ENCODE measurements around the gene FAM193B. TPM values are rescaled to one million over a fixed set of nuclear protein-coding genes. Genes with fewer than 3 reads are reported as not detected.

Gene FAM193B
- polyA plus RNA-seq, 1 experiment = 31.9 TPM

GRCh38 chr5:177510567-177511053 is 43.8 kb downstream of the FAM193B start:
- H3K4me3 ChIP-seq (ENCODE audit: low read depth, low read length) = no peak overlapping the region
- CTCF ChIA-PET = interaction anchor here (0.8 to 3.6 kb wide), 3 partner anchors 9 to 20 kb away, joined by 3 to 26 read pairs (median 3); no protein-coding TSS in a partner anchor
- H3K36me3 ChIP-seq (ENCODE audit: control insufficient read depth, insufficient read depth, low read length) = peaks cover 41% of the 10 kb centered on the region
- TF ChIP-seq CTCF (IDR thresholded peaks at IDR 0.05; ENCODE audit: insufficient read depth, low read depth, low read length) = no peak
- H3K27me3 ChIP-seq (ENCODE audit: control insufficient read depth, insufficient read depth, low read length) = no peaks in the 10 kb centered on the region
- POLR2A ChIA-PET = no interaction called here
- DNase-seq (ENCODE audit: low read depth) = no peak

- CTCF ChIA-PET = interaction anchor here (0.9 to 3.6 kb wide), 3 partner anchors 9 to 106 kb away, joined by 3 to 26 read pairs (median 8); no protein-coding TSS in a partner anchor
- POLR2A ChIA-PET = no interaction called here
- DNase-seq (ENCODE audit: low read depth) = no peak
- H3K36me3 ChIP-seq (ENCODE audit: control insufficient read depth, insufficient read depth, low read length) = peaks cover 41% of the 10 kb centered on the region
- H3K27me3 ChIP-seq (ENCODE audit: control insufficient read depth, insufficient read depth, low read length) = no peaks in the 10 kb centered on the region
- TF ChIP-seq CTCF (IDR thresholded peaks at IDR 0.05; ENCODE audit: insufficient read depth, low read depth, low read length) = no peak
- H3K4me3 ChIP-seq (ENCODE audit: low read depth, low read length) = no peak overlapping the region
Measured at GRCh38 chr5:177509991-177510566, 44.3 kb downstream of the FAM193B start.

- no peak within 1 kb of the TSS for H3K4me3 ChIP-seq (ENCODE audit: low read depth, low read length)
- no peak for DNase-seq (ENCODE audit: low read depth)
- H3K36me3 ChIP-seq (ENCODE audit: control insufficient read depth, insufficient read depth, low read length) = peaks cover 36% of the 10 kb centered on the region
- ChIA-PET CTCF (interaction anchor here (1.0 to 3.6 kb wide), 5 partner anchors 8 to 119 kb away, joined by 5 to 26 read pairs (median 6); no protein-coding TSS in a partner anchor), POLR2A (no interaction called here)
- no peaks in the 10 kb centered on the region for H3K27me3 ChIP-seq (ENCODE audit: control insufficient read depth, insufficient read depth, low read length)
- no peak for TF ChIP-seq CTCF (IDR thresholded peaks at IDR 0.05; ENCODE audit: insufficient read depth, low read depth, low read length)
Measured at GRCh38 chr5:177509381-177509951, 44.9 kb downstream of the FAM193B start, which contains the start of gene DOK3. TSS of gene DOK3 (minus strand) at chr5:177509826. CDS start at chr5:177509540, 286 bp downstream.

GRCh38 chr5:177508837-177509236 is 45.5 kb downstream of the FAM193B start:
- no peak overlapping the region for H3K4me3 ChIP-seq (ENCODE audit: low read depth, low read length)
- TF ChIP-seq CTCF (IDR thresholded peaks at IDR 0.05; ENCODE audit: insufficient read depth, low read depth, low read length) = no peak

GRCh38 chr5:177508221-177508611 is 46.1 kb downstream of the FAM193B start:
- ChIA-PET CTCF (interaction anchor here (1.0 to 1.9 kb wide), 5 partner anchors 10 to 117 kb away, joined by 4 to 8 read pairs (median 5); no protein-coding TSS in a partner anchor), POLR2A (no interaction called here)
- TF ChIP-seq CTCF (IDR thresholded peaks at IDR 0.05; ENCODE audit: insufficient read depth, low read depth, low read length) = no peak
- no peaks in the 10 kb centered on the region for H3K27me3 ChIP-seq (ENCODE audit: control insufficient read depth, insufficient read depth, low read length)
- peaks cover 28% of the 10 kb centered on the region for H3K36me3 ChIP-seq (ENCODE audit: control insufficient read depth, insufficient read depth, low read length)
- no peak for DNase-seq (ENCODE audit: low read depth)
- no peak overlapping the region for H3K4me3 ChIP-seq (ENCODE audit: low read depth, low read length)

More at GRCh38 chr5:177508837-177509236, 45.5 kb downstream of the FAM193B start:
- peaks cover 31% of the 10 kb centered on the region for H3K36me3 ChIP-seq (ENCODE audit: control insufficient read depth, insufficient read depth, low read length)
- no peaks in the 10 kb centered on the region for H3K27me3 ChIP-seq (ENCODE audit: control insufficient read depth, insufficient read depth, low read length)
- ChIA-PET POLR2A (no interaction called here), CTCF (interaction anchor here (1.0 to 3.6 kb wide), 5 partner anchors 7 to 118 kb away, joined by 5 to 26 read pairs (median 6); no protein-coding TSS in a partner anchor)
- DNase-seq (ENCODE audit: low read depth) = no peak
